ENCODE data around the gene KCNN3.
A peak's percentile ranks its signal among the peaks of the same experiment; 100 is the strongest.

The KCNN3 gene

DNA sequence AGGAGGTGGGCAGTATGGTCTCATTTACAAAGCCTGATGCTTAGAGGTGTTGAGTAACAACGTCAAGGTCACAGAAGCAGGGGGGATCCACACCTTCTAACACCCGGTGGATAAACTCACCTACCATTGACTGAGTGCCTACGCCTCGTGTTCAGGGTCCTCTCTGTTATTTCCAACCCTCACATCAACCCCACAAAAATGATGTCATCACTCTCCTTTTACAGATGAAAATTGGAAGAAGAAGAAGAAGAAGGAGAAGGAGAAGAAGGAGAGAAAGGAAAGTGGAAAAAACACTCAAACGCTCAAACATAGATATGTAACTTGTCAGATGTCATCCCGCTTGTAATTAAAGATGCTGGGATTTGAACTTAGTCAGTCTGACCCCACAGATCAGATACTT lies 653 bp upstream of the KCNN3 start:
- TF ChIP-seq ZNF274 (IDR thresholded peaks at IDR 0.05; ENCODE audit: low read depth, low read length): no peak
- no peak overlapping the region for H3K4me3 ChIP-seq (ENCODE audit: low read length)

DNA sequence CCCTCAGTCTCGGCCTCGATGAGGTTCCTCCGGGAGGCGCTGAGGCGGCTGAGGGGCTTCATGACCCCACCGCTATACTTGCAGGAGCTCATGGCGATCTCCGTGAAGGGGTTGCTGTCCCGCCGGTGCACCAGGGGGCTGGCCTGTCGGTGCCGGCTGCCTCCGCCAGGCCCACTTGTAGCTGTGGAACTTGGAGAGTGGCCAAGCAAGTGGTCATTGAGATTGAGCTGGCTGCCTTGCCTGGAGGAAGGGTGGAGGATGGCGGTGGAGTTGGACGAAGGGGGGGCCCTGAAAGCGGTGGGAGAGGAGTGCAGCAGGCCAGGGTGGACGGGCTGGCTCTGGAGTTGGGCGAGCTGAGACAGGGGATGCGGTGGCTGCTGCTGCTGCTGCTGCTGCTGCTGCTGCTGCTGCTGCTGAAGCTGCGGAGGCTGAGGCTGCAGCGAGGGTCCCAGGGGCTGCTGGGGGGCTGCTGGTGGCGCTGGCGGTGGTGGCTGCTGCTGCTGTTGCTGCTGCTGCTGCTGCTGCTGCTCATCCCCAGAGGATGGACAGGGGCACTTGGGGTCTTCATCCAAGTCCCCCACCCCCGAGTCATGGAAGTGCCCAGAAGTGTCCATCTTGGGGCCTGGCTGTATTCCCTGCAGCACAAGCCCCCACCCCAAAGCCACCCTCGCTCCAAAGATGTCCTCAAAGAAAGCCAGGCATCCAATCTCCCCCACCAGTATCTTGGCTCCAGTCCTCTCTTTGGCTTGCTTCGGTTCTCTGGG lies 548 bp downstream of the KCNN3 start:
- H3K4me3 ChIP-seq (ENCODE audit: low read length): peak overlapping the region; percentile 83; the same call in 1 of the 2 replicates

DNA sequence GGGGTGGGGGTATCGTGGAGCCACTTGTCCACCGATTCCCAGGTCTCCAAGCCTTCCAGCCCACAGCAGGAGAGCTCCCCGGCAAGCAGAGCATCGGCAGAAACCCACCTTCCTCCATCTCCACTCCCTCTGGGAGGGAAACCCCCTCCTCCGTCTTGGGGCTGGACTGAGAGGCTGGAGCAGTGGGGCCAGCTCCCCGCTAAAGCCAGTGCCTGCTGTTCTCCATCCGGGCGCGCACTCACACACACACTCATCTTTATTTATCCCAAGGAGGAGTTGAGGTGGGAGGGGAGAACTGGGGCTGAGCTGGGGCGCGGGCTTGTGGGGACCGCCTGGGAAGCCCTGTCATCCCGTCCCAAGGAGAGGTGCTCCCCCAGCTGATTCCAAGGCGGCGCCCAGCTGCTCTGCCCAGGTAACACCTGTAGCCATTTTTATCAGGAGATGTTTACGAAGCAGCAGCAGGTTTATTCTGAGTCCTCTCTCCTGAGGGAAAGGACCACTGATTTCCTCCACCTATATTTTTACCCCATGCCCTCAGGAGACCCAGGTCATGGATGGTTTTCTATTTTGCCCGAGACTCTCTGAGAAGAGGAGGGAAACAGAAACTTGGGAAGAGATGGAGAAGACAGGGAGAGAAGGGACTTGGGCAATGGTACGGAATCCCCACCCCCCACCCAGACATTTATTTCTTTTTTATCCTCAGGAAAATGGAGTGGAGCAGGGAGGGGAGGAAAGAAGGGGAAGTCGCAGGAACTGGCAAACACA lies 2.1 kb downstream of the KCNN3 start:
- peak overlapping the region; percentile 83 for H3K4me3 ChIP-seq (ENCODE audit: low read length)
- TF ChIP-seq ZNF274 (IDR thresholded peaks at IDR 0.05; ENCODE audit: low read depth, low read length): no peak

More for the DNA sequence above, 548 bp downstream of the KCNN3 start:
- TF ChIP-seq ZNF274 (IDR thresholded peaks at IDR 0.05; ENCODE audit: low read depth, low read length): no peak

DNA sequence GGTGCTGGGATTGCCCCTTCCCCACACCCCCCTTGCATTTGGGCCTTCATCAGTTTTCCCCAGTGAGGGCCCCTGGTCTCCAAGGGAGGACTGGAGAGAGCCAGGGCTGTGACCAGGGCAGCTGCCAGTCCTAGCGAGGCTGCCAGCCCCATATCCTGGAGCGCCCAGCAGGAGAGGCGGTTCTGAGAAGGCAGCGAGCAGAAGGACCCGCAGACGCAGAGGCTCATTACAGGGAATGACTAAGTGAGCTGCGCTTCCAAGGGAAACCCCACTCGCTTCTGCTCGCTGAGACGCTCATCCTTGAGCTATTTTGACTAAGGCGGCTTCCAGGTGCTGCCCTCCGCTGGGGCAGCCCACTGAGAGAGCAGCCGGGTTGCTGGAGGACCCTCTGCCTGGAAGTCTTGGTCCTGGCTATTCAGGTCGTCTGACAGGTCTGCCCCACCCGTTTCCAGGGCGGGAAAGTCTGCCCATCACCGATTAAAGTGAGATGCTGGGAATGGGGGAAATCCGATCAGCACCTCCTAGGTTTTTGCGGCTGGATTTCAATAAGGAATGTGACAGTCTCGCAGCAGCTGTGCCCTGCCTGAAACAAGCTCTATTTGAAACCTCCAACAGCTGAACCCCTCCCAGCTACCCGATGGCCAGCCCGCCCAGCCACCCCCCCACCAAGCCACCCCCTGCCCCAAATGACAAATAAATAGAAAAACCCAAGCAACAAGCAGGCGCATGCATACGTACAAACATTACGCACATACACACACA lies 2.8 kb downstream of the KCNN3 start:
- H3K4me3 ChIP-seq (ENCODE audit: low read length): peak overlapping the region; percentile 83; the same call in 1 of the 2 replicates
- no peak for TF ChIP-seq ZNF274 (IDR thresholded peaks at IDR 0.05; ENCODE audit: low read depth, low read length)

- no peak for TF ChIP-seq ZNF274 (IDR thresholded peaks at IDR 0.05; ENCODE audit: low read depth, low read length)
- peak overlapping the region; percentile 40; the same call in 1 of the 2 replicates for H3K4me3 ChIP-seq (ENCODE audit: low read length)
These were observed 3.6 kb downstream of the KCNN3 start for GRCh38 chr1:154866257-154867063.

GRCh38 chr1:154865442-154866256 lies 4.4 kb downstream of the KCNN3 start:
- no peak for TF ChIP-seq ZNF274 (IDR thresholded peaks at IDR 0.05; ENCODE audit: low read depth, low read length)

DNA sequence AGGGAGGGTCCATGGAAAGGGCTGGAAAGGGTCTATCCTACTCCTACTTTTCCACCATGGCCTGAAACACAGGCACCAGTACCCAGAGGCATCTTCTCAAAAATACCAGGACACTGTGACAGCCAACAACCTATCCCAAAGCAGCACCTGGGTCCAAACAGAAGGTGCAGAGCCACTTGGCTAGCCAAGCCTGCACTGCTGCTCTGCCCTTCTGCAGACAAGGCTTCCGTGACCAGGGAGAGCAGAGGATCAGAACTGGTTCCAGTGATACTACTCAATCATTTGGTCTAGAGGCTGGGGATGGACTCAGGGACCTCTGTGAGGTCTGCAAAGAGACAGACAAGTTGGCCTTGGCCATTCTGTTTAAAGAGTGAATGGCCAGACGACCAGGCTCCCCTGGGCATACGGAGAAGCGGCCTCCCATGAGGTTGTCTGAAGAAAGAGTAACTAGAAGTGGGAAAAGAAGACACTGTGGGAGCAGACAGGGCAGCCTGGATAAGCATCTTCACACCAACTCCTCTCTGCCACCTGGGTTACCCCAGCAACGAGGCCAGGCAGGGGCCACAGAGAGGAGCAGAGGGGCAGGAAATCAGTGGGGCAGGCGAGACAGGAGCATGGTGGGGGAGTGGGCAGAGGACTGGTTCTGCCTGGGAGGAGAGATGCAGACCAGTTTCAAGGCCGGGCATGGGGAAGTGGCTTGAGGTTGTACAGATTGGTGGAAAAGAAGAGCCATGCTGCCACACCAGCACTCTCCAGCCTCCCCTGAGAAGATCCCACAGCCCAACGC lies 5.7 kb downstream of the KCNN3 start:
- no peak for TF ChIP-seq ZNF274 (IDR thresholded peaks at IDR 0.05; ENCODE audit: low read depth, low read length)
- peak overlapping the region; percentile 20; the same call in 1 of the 2 replicates for H3K4me3 ChIP-seq (ENCODE audit: low read length)

More at GRCh38 chr1:154865442-154866256, 4.4 kb downstream of the KCNN3 start:
- peak overlapping the region; percentile 40; the same call in 1 of the 2 replicates for H3K4me3 ChIP-seq (ENCODE audit: low read length)

- H3K4me3 ChIP-seq (ENCODE audit: low read length): peak overlapping the region; percentile 6; the same call in 1 of the 2 replicates
- no peak for TF ChIP-seq ZNF274 (IDR thresholded peaks at IDR 0.05; ENCODE audit: low read depth, low read length)
These were observed 6.5 kb downstream of the KCNN3 start for GRCh38 chr1:154863315-154864174.

GRCh38 chr1:154862907-154863306 lies 7.2 kb downstream of the KCNN3 start:
- H3K4me3 ChIP-seq (ENCODE audit: low read length): no peak overlapping the region
- no peak for TF ChIP-seq ZNF274 (IDR thresholded peaks at IDR 0.05; ENCODE audit: low read depth, low read length)

GRCh38 chr1:154861607-154862094 lies 8.4 kb downstream of the KCNN3 start:
- TF ChIP-seq ZNF274 (IDR thresholded peaks at IDR 0.05; ENCODE audit: low read depth, low read length): no peak
- H3K4me3 ChIP-seq (ENCODE audit: low read length): no peak overlapping the region

All from GM08714 (cell line).